GM12878 (cell line): ENCODE measurements around the gene CORO1A. TPM values are rescaled to one million over a fixed set of nuclear protein-coding genes. Genes with fewer than 3 reads are reported as not detected.

Experiments
- ATAC-seq: fragments of 200-7000 bp; cut with Tn5 transposase; 3 replicates; pipeline ENCODE4 v1.9.1; 2020; ENCODE audit warnings: mild to moderate bottlenecking, moderate library complexity
- BruUV-seq: library from RNA; stranded (reverse); fragments of 400-500 nt; replicated peaks from 2 replicates; lab custom pipeline; 2021; lab: Mats Ljungman, UMichigan
- CTCF ChIA-PET: fragments of 300-600 bp; sonication (Branson Sonifier 250); formaldehyde crosslinking; extraction: SDS; loops from one replicate; lab custom pipeline; 2021; ENCODE audit warnings: inconsistent platforms; lab: Yijun Ruan, JAX
- POLR2A ChIA-PET: fragments of 350-600 bp; formaldehyde crosslinking; extraction: SDS; loops from one replicate; lab custom pipeline; 2021; ENCODE audit warnings: inconsistent platforms; lab: Charles Lee
- RAD21 ChIA-PET: fragments of 300-600 bp; sonication (Branson Sonifier 250); formaldehyde crosslinking; loops from one replicate; lab custom pipeline; 2023; ENCODE audit warnings: antibody characterized with exemption; ENCODE audit not compliant: unreplicated experiment; lab: Charles Lee
- SMC1A ChIA-PET: fragments of 300-600 bp; sonication (Branson Sonifier 250); formaldehyde crosslinking; loops from one replicate; lab custom pipeline; 2023; ENCODE audit not compliant: unreplicated experiment, uncharacterized antibody; lab: Charles Lee
- DNase-seq: peaks from one replicate; pipeline ENCODE4 v3.0.0-alpha.2; 2011; ENCODE audit warnings: low read depth, low spot score
- FAIRE-seq: peaks from 3 replicates; lab custom pipeline; 2011; peaks lifted over from hg19 to GRCh38; lab: Jason Lieb, UNC
- H2AFZ ChIP-seq: 2 replicates; pipeline ENCODE4 v1.6.0; 2011; ENCODE audit warnings: low read depth, low read length, control low read depth; ENCODE audit not compliant: control insufficient read depth
- H3K27ac ChIP-seq: 2 replicates; pipeline ENCODE4 v1.5.1; 2011; ENCODE audit warnings: control low read depth; ENCODE audit not compliant: control insufficient read depth, insufficient read depth
- H3K27me3 ChIP-seq, 2 experiments: replicated peaks in 1 of 2; 2 replicates each; pipeline versions ENCODE4 v1.6.0 to v1.6.1; 2011; ENCODE audit warnings: low read length in 1 of 2; ENCODE audit not compliant: control insufficient read depth in 2 of 2, insufficient read depth in 2 of 2
- H3K36me3 ChIP-seq, 2 experiments: 2 replicates each; pipeline ENCODE4 v1.5.1; 2011; ENCODE audit warnings: low read length in 1 of 2; ENCODE audit not compliant: control insufficient read depth in 2 of 2, insufficient read depth in 2 of 2
- H3K4me1 ChIP-seq: 2 replicates; pipeline ENCODE4 v1.6.1; 2011; ENCODE audit warnings: mild to moderate bottlenecking, low read length, moderate library complexity, mixed read lengths; ENCODE audit not compliant: control insufficient read depth, insufficient read depth
- H3K4me2 ChIP-seq: 2 replicates; pipeline ENCODE4 v1.6.0; 2011; ENCODE audit warnings: control low read depth; ENCODE audit not compliant: control insufficient read depth, insufficient read depth
- H3K4me3 ChIP-seq: fragments of 200-600 bp; sonication (generic); 2 replicates; pipeline ENCODE4 v1.5.1; 2016
- H3K79me2 ChIP-seq: 2 replicates; pipeline ENCODE4 v1.6.0; 2011; ENCODE audit warnings: low read length; ENCODE audit not compliant: control insufficient read depth, insufficient read depth
- H3K9ac ChIP-seq: 2 replicates; pipeline ENCODE4 v1.8.0; 2011; ENCODE audit warnings: low read length, control low read depth, mixed read lengths; ENCODE audit not compliant: control insufficient read depth, insufficient read depth
- H3K9me3 ChIP-seq: replicated peaks from 3 replicates; pipeline ENCODE4 v1.5.1; 2011; ENCODE audit warnings: mild to moderate bottlenecking, low read length; ENCODE audit not compliant: control insufficient read depth, insufficient read depth
- H4K20me1 ChIP-seq: 2 replicates; pipeline ENCODE4 v1.6.0; 2011; ENCODE audit not compliant: control insufficient read depth, insufficient read depth
- ASH2L ChIP-seq: fragments of 300-600, 200-600 bp; sonication (generic); IDR thresholded peaks from 2 replicates; pipeline ENCODE4 v1.6.1; 2017; ENCODE audit warnings: low read depth, mild to moderate bottlenecking, borderline replicate concordance
- GATAD2B ChIP-seq: fragments of 450-650 bp; conservative IDR thresholded peaks from 2 replicates; pipeline ENCODE4 v1.6.1; 2017; ENCODE audit warnings: low read depth, mild to moderate bottlenecking, moderate library complexity
- MYC ChIP-seq: IDR thresholded peaks from 2 replicates; pipeline ENCODE4 v1.6.1; 2011; ENCODE audit warnings: mild to moderate bottlenecking, low read length, moderate library complexity, inconsistent platforms; ENCODE audit not compliant: insufficient read depth, insufficient replicate concordance, insufficient read length, severe bottlenecking
- POLR2AphosphoS2 ChIP-seq: IDR thresholded peaks from 2 replicates; pipeline ENCODE4 v1.6.1; 2011; ENCODE audit warnings: low read depth, mild to moderate bottlenecking, low read length, improper control_type of control experiment, moderate library complexity
- SMAD1 ChIP-seq: fragments of 450-650 bp; IDR thresholded peaks from 2 replicates; pipeline ENCODE4 v1.6.1; 2018; ENCODE audit warnings: mild to moderate bottlenecking, low read depth; ENCODE audit not compliant: partially characterized antibody
- SREBF1 ChIP-seq: IDR thresholded peaks from 2 replicates; pipeline ENCODE4 v1.6.1; 2012; ENCODE audit warnings: mild to moderate bottlenecking, low read length
- TARDBP ChIP-seq: IDR thresholded peaks from 2 replicates; pipeline ENCODE4 v1.6.1; 2016; ENCODE audit warnings: borderline replicate concordance
- TCF3 ChIP-seq: IDR thresholded peaks from 2 replicates; pipeline ENCODE4 v1.6.1; 2012; ENCODE audit warnings: low read depth, mild to moderate bottlenecking, low read length, borderline replicate concordance; ENCODE audit not compliant: insufficient read depth
- USF1 ChIP-seq: IDR thresholded peaks from 2 replicates; pipeline ENCODE4 v1.6.1; 2011; ENCODE audit warnings: borderline replicate concordance, low read depth, mild to moderate bottlenecking, moderate library complexity, mixed read lengths, low read length; ENCODE audit not compliant: insufficient read depth; ENCODE audit errors: extremely low read length
- ZBED1 ChIP-seq: IDR thresholded peaks from 2 replicates; pipeline ENCODE4 v1.6.1; 2016; ENCODE audit warnings: borderline replicate concordance
- ZBTB4 ChIP-seq: fragments of 450-650 bp; formaldehyde crosslinking; IDR thresholded peaks from 2 replicates; pipeline ENCODE4 v1.4.0; 2022; ENCODE audit warnings: mild to moderate bottlenecking, moderate library complexity
- ZNF687 ChIP-seq: fragments of 450-650 bp; IDR thresholded peaks from 2 replicates; pipeline ENCODE4 v1.6.1; 2017; ENCODE audit warnings: mild to moderate bottlenecking, moderate library complexity
- ZZZ3 ChIP-seq: IDR thresholded peaks from 2 replicates; pipeline ENCODE4 v1.6.1; 2011; ENCODE audit warnings: low read depth; ENCODE audit not compliant: control insufficient read depth, insufficient read length
- WGBS: methylation state at CpG from one replicate; pipeline ENCODE4 v1.1.6; 2016; ENCODE audit warnings: low lambda C conversion rate; ENCODE audit not compliant: insufficient replicate concordance, insufficient coverage; ENCODE audit errors: missing lambda C conversion rate; 5-methylcytosine and 5-hydroxymethylcytosine counted together
- in situ Hi-C: fragments of 300-500 bp; cut with MboI; formaldehyde crosslinking; loops from 9 replicates; pipeline ENCODE4 v1.14.3; 2018; ENCODE audit warnings: mixed read lengths
- intact Hi-C: fragments of 100-400 bp; cut with micrococcal nuclease; formaldehyde crosslinking; loops from one replicate; pipeline ENCODE4 v1.14.2; 2022; ENCODE audit not compliant: unreplicated experiment
- polyA plus RNA-seq, 11 experiments: library from polyadenylated mRNA; depleted of rRNA in 4 of 11; unstranded in 6 of 11; stranded (reverse) in 5 of 11; fragments of >200 nt; fragmentation: Nextera tagmentation in 4 of 11; fragmentation: Illumina TruSeq in 1 of 11; extraction: Ambion mirVana in 4 of 11; extraction: Trizol in 1 of 11; gene quantifications; 1 replicate in 1 of 11; 2 replicates in 10 of 11; pipeline versions ENCODE4 v1.2.1 to v1.2.3, GENCODE V29; 2011 to 2016; ENCODE audit warnings: inconsistent platforms in 2 of 11, missing spikeins in 2 of 11, low read depth in 1 of 11
- total RNA-seq, 4 experiments: library from RNA; depleted of rRNA in 3 of 4; stranded (reverse); fragments of >200 nt in 3 of 4; fragmentation: Illumina TruSeq in 1 of 4; extraction: Trizol in 1 of 4; gene quantifications; 2 replicates each; pipeline versions ENCODE4 v1.2.1 to v1.2.3, GENCODE V29; 2013 to 2021

Gene CORO1A
- total and polyA plus RNA-seq, 10 of the 15 experiments (the other 5 are each of a cell fraction or from before 2014, with no cell fraction given) = 16.3 to 1,464 (median 714) TPM

GRCh38 chr16:30184891-30185682 is 1.7 kb downstream of the CORO1A start:
- no peaks in the 10 kb centered on the region for H3K27me3 ChIP-seq
- ChIA-PET RAD21 (interaction anchor here (0.6 to 2.8 kb wide), 7 partner anchors 59 to 245 kb away, joined by 3 to 18 read pairs (median 4); partner anchors contain the start of genes ALDOA, DCTPP1 and TBX6), CTCF (interaction anchor here (1.0 to 4.9 kb wide), 5 partner anchors 72 to 473 kb away, joined by 3 to 45 read pairs (median 5); partner anchors contain the start of genes FBRS, GDPD3 and TBX6), POLR2A (interaction anchor here (0.9 to 5.2 kb wide), 12 partner anchors 57 to 421 kb away, joined by 3 to 59 read pairs (median 4); partner anchors contain the start of genes ALDOA, CD2BP2, TBC1D10B and TBX6), SMC1A (interaction anchor here (1.0 to 4.0 kb wide), 4 partner anchors 42 to 186 kb away, joined by 5 to 30 read pairs (median 6); partner anchors contain the start of gene TBX6)
- DNase-seq = no peak
- peaks cover 28% of the 10 kb centered on the region for H3K4me1 ChIP-seq
- no peak for FAIRE-seq
- in situ Hi-C loops = loop anchor here (10.0 kb wide), 2 partner anchors 450 to 510 kb away; partner anchors contain the start of gene SRCAP
- H4K20me1 ChIP-seq = no peaks in the 10 kb centered on the region
- H3K36me3 ChIP-seq = peaks cover 17 to 29% of the 10 kb centered on the region in 2 experiments
- peak; percentile 11 for ATAC-seq
- H3K9me3 ChIP-seq = no peaks in the 10 kb centered on the region
- H3K27ac ChIP-seq = peak overlapping the region; percentile 100
- intact Hi-C loops = no loop called here
- H3K9ac ChIP-seq = peak overlapping the region; percentile 99
- TSS peak; percentile 80 for BruUV-seq
- peak overlapping the region; percentile 100 for H3K4me2 ChIP-seq
- peaks cover 55% of the 10 kb centered on the region for H3K79me2 ChIP-seq
- H2AFZ ChIP-seq = no peak overlapping the region
- peak overlapping the region; percentile 96 for H3K4me3 ChIP-seq
- under 1% methylated on average over 13 of the region's 13 CpGs for WGBS
- TF ChIP-seq GATAD2B (peak; percentile 11), TCF3 (0 out of 2 replicates have a peak, but pooled peaks have one; percentile 47), SMAD1 (no peak), ZBTB4 (CRISPR knock-in tag) (no peak; the same call in 1 of the 2 replicates), TARDBP (no peak), USF1 (no peak), ZZZ3 (no peak), POLR2AphosphoS2 (peak; percentile 81; the same call in 1 of the 2 replicates), MYC (peak; percentile 59), ZNF687 (peak; percentile 36; the same call in 1 of the 2 replicates), ASH2L (no peak), SREBF1 (no peak), ZBED1 (no peak)
